NCI-H1694 (cell line): ENCODE results near the gene EIF3F.

ENCODE experiments used
- DNase-seq: peaks from one replicate; lab custom pipeline; 2025; lab: John Stamatoyannopoulos, UW

Gene EIF3F

GRCh38 chr11:8039530-8040260 lies 52.6 kb downstream of the EIF3F start:
- no peak for DNase-seq

- no peak for DNase-seq
These were observed 53.3 kb downstream of the EIF3F start for GRCh38 chr11:8040261-8040920.

- DNase-seq, result no peak
These were observed 53.8 kb downstream of the EIF3F start for GRCh38 chr11:8040921-8041285.

GRCh38 chr11:8041576-8041975 lies 54.4 kb downstream of the EIF3F start:
- DNase-seq, result no peak

- DNase-seq, result no peak
These were observed 56.6 kb downstream of the EIF3F start for GRCh38 chr11:8043756-8044155.

GRCh38 chr11:8045839-8046238 lies 58.7 kb downstream of the EIF3F start:
- no peak for DNase-seq

GRCh38 chr11:8047382-8047781 lies 60.2 kb downstream of the EIF3F start:
- no peak for DNase-seq

- no peak for DNase-seq
These were observed 61.9 kb downstream of the EIF3F start for GRCh38 chr11:8049084-8049483.
